Measurements from ENCODE around the gene SMARCA1. TPM values are rescaled to one million over a fixed set of nuclear protein-coding genes. Genes with fewer than 3 reads are reported as not detected.

The SMARCA1 gene
- total RNA-seq, 1 experiment from 2014 or later, result 38.8 TPM

- intact Hi-C loops (cut with micrococcal nuclease), result no loop called here
- ATAC-seq (no peak), DNase-seq (ENCODE audit: low read depth, low spot score) (no peak)
- no peak overlapping the region for H3K27ac ChIP-seq (ENCODE audit: low read depth, low read length)
- H3K4me3 ChIP-seq (replicated peaks in 1 of 2; ENCODE audit: low read depth in 1 of 2, low read length in 2 of 2), result no peak overlapping the region
- RAD21 ChIA-PET (ENCODE audit: low non-redundant PET in 1 of 2, low total read pairs in 2 of 2, uncharacterized antibody in 2 of 2, unreplicated experiment in 2 of 2), result no interaction called here
- no peaks in the 10 kb centered on the region for H3K27me3 ChIP-seq (ENCODE audit: insufficient read depth, low read length)
- TF ChIP-seq TCF7L2 (IDR thresholded peaks at IDR 0.05; ENCODE audit: borderline replicate concordance, extremely low read depth, insufficient read depth, insufficient read length) (no peak), ELF1 (IDR thresholded peaks at IDR 0.05; ENCODE audit: borderline replicate concordance, low read depth) (no peak), SRF (IDR thresholded peaks at IDR 0.05; ENCODE audit: low read depth) (no peak), CTCF (IDR thresholded peaks at IDR 0.05 in 2 of 3, conservative IDR thresholded peaks at IDR 0.05 in 1 of 3; ENCODE audit: borderline replicate concordance in 1 of 3, insufficient read depth in 1 of 3, low read depth in 2 of 3, low read length in 2 of 3) (no peak), ZFX (IDR thresholded peaks at IDR 0.05) (no peak), REST (IDR thresholded peaks at IDR 0.05; ENCODE audit: low read depth) (no peak), POLR2AphosphoS5 (IDR thresholded peaks at IDR 0.05; ENCODE audit: low read depth, low read length) (no peak), ZBTB33 (IDR thresholded peaks at IDR 0.05; ENCODE audit: extremely low read depth, insufficient replicate concordance, low read length) (no peak), CEBPB (IDR thresholded peaks at IDR 0.05; ENCODE audit: low read depth) (no peak), EZH2phosphoT487 (IDR thresholded peaks at IDR 0.05; ENCODE audit: borderline replicate concordance) (no peak), EGR1 (IDR thresholded peaks at IDR 0.05; ENCODE audit: low read depth) (no peak), ATF3 (IDR thresholded peaks at IDR 0.05) (no peak)
- POLR2A ChIA-PET, result no interaction called here
- H3K9ac ChIP-seq (ENCODE audit: low read length), result no peak overlapping the region
- no peaks in the 10 kb centered on the region for H3K9me3 ChIP-seq (ENCODE audit: control insufficient read depth in 1 of 2, insufficient read depth in 1 of 2, low read depth in 1 of 2, low read length in 2 of 2)
- H3K9me2 ChIP-seq (ENCODE audit: insufficient read depth), result no peaks in the 10 kb centered on the region
- CTCF ChIA-PET, result no interaction called here
- no peak overlapping the region for H3K4me2 ChIP-seq (ENCODE audit: low read length)
- no peak overlapping the region for H2AFZ ChIP-seq (ENCODE audit: low read depth, low read length, poor library complexity, severe bottlenecking)
- H3K36me3 ChIP-seq (ENCODE audit: control insufficient read depth in 1 of 2, insufficient read depth in 2 of 2, low read length in 2 of 2), result peaks cover 0 to 4% of the 10 kb centered on the region in 2 experiments; a peak in 2 of 4 replicates
- no TSS peak for BruUV-seq (replicated peaks)
- H4K20me1 ChIP-seq (ENCODE audit: insufficient read depth), result no peaks in the 10 kb centered on the region
- no peaks in the 10 kb centered on the region for H3K79me2 ChIP-seq (ENCODE audit: insufficient read depth, low read length)
- no peaks in the 10 kb centered on the region for H3K4me1 ChIP-seq (ENCODE audit: control insufficient read depth in 1 of 2, insufficient read depth in 2 of 2, low read length in 2 of 2)
These were observed 34.9 kb downstream of the SMARCA1 start for GRCh38 chrX:129488359-129488758.

Measured in HCT116 (cell line).